Fibroblast of villous mesenchyme (primary cell): ENCODE data around the gene PREB. TPM values are rescaled to one million over a fixed set of nuclear protein-coding genes. Genes with fewer than 3 reads are reported as not detected.
"Not testable (repeated sequence)": the region's sequence is repeated elsewhere in the genome, so short reads cannot be mapped to it uniquely, and the experiment has no call there.

ENCODE experiments used
- DNase-seq: peaks from one replicate; pipeline ENCODE4 v3.0.0-alpha.2; 2010; ENCODE audit warnings: low read depth
- H3K4me3 ChIP-seq: 2 replicates; pipeline ENCODE4 v1.5.1; 2011; ENCODE audit warnings: low read depth, mild to moderate bottlenecking, low read length
- CTCF ChIP-seq: IDR thresholded peaks from 2 replicates; pipeline ENCODE4 v1.5.1; 2012; ENCODE audit warnings: low read depth, mild to moderate bottlenecking, low read length; ENCODE audit not compliant: insufficient read depth
- total RNA-seq: library from RNA; depleted of rRNA; stranded (reverse); fragments of >200 nt; gene quantifications from 2 replicates; pipeline ENCODE4 v1.2.3, GENCODE V29; 2012

The PREB gene
- 39.3 and 45.3 TPM in 2 replicates for total RNA-seq

- DNase-seq = peak; percentile 94
- peak; percentile 38 for TF ChIP-seq CTCF
- peak within 1 kb of the TSS; percentile 93 for H3K4me3 ChIP-seq
Measured at GRCh38 chr2:27133905-27134780, at the start of gene PREB. PREB (minus strand) TSS chr2:27134636; CDS start chr2:27134421, 215 bp downstream.

- peak; percentile 77 for DNase-seq
- H3K4me3 ChIP-seq = no peak overlapping the region
- no peak for TF ChIP-seq CTCF
Measured at GRCh38 chr2:27184115-27184514, 49.7 kb upstream of the PREB start.

- H3K4me3 ChIP-seq = no peak overlapping the region
- TF ChIP-seq CTCF = no peak
- peak; percentile 26 for DNase-seq
Measured at GRCh38 chr2:27182346-27182745, 47.9 kb upstream of the PREB start.

GRCh38 chr2:27179344-27180000 is 45.0 kb upstream of the PREB start:
- no peak for DNase-seq
- H3K4me3 ChIP-seq = no peak overlapping the region
- TF ChIP-seq CTCF = no peak

GRCh38 chr2:27178469-27178868 is 44.0 kb upstream of the PREB start:
- no peak for DNase-seq
- H3K4me3 ChIP-seq = no peak overlapping the region
- no peak for TF ChIP-seq CTCF

GRCh38 chr2:27177441-27178351 is 43.3 kb upstream of the PREB start:
- no peak for TF ChIP-seq CTCF
- DNase-seq = no peak
- H3K4me3 ChIP-seq = no peak overlapping the region

- not testable (repeated sequence) for H3K4me3 ChIP-seq, DNase-seq
Measured at GRCh38 chr2:27175781-27176180, 41.3 kb upstream of the PREB start.
